ENCODE data around the gene AVL9.
"Not testable (repeated sequence)": the region's sequence is repeated elsewhere in the genome, so short reads cannot be mapped to it uniquely, and the experiment has no call there.

- not testable (repeated sequence) for TF ChIP-seq POLR2AphosphoS5, CTCF, EP300, POLR2A (IDR thresholded peaks at IDR 0.05)
These were observed 4.9 kb downstream of the AVL9 start for GRCh38 chr7:32500216-32500615.

All from gastroesophageal sphincter (tissue), 3 donors.